Superior temporal gyrus (tissue), 1 donor: ENCODE measurements around the gene DEFB121.

Experiments
- DNase-seq: peaks from one replicate; pipeline ENCODE4 v3.0.0-alpha.2; 2016; ENCODE audit errors: extremely low spot score

The DEFB121 gene

GRCh38 chr20:31363295-31363694, 42.7 kb downstream of the DEFB121 start:
- no peak for DNase-seq

- no peak for DNase-seq
These were observed 50.0 kb downstream of the DEFB121 start for GRCh38 chr20:31355981-31356380.
